GM21529 (cell line): ENCODE results near the gene MS4A8.

Experiments used
- ATAC-seq: cut with Tn5 transposase; IDR thresholded peaks from one replicate; pipeline ENCODE4 v1.9.1; 2021; ENCODE audit not compliant: unreplicated experiment

The MS4A8 gene

DNA sequence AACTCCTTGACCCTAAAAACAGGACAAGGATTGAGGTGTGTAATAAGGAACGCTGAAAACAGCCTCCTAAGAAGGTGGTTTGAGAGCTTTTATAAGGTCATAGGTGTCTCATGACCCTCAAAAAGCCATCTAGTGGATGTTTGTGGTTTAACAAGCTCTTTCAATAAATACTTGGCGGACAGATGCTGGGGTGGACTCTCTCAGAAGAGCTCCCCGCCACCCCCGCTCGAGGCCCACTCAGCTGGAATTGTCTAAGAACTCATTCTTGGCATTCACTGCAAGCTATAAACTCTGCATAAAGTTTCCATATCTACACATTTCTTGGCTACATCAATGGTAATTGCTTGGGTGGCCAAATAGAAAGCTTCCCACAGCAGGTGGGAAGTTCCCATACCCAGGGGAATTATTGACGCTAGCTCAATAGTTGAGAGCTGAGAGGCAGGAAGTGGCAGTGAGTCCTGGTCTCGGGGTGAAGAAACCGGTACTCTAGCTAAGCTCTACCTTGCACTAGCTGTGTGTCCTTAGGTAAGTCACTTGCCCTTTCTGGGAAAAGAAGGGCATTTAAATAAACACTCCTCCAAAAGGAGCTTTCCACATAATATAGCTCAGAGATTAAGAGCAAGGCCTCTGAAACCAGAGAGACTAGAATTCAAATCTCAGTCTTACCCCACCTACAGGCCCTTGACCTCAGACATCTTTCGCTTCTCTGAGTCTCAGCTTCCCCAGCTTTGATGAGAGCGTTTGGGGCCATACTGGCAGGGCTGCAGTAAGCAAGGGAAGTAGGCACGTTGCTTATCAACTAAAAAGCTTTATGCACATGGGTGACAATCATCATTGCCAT lies 63.7 kb downstream of the MS4A8 start:
- peak; percentile 61 for ATAC-seq

DNA sequence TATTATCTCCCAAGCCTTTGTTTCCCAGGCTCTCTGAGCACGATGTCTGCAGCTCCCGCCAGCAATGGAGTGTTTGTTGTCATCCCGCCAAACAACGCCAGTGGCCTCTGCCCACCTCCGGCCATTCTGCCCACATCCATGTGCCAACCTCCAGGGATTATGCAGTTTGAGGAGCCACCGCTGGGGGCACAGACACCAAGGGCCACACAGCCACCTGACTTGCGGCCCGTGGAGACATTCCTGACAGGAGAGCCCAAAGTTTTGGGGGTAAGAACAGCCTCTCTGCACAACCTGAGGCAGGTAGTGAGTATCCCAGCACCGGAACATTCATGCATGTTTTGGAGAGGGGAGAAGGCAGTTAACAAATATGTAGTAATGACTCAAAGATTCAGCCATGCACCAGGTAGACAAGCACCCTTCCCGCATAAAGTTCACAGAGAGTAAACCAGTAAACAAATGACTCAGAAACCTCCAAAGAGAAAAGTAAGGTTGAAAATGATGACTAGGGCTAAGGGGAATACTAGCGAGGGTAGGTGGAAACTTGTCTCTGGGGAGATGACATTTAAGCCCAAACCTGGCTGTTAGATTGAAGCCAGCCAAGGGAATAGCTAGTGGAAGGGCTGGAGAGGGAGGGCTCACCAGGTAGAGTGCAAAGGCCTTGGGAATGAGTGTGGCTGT lies 64.4 kb downstream of the MS4A8 start:
- peak; percentile 25 for ATAC-seq

DNA sequence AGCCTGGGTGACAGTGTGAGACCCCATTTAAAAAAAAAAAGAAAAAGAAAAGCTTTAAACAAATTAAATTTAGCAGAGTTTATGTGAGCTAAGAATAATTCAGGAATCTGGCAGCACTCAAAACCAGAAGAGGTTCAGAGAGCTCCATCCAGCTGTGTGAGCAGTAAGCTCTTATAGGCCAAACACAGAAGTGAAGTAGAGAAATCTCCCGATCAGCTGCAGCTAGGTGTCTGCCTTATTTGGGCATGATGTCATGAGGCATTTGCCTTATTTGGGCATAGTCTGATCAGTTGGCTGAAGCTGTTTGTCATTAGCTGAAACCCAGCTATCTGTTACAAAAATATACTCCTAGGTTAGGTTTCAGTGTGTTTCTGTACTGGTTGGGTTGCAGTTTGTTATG lies 65.5 kb downstream of the MS4A8 start:
- ATAC-seq, result peak; percentile 51

DNA sequence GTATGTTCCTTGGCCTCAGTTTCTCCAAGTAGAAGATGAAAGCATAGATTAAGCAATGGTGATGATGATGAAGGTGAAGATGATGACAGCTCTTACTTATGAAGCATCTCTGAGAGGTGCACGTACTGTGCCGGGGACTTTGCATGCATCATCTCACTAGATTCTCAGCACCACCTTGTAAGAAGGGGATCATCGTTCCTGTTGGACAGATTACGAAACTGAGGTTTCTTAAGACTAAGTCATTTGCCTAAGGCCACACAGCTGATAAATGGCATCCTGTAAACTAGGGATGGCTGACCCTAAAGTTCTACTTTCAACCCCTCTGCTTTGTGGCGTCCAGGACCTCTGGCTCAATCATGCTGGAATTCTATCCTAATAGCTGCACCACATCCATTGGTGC lies 65.9 kb downstream of the MS4A8 start:
- ATAC-seq, result peak; percentile 13
